Non-pigmented ciliary epithelial cell (primary cell): Measurements from ENCODE around the gene HAS3.
"Not testable (repeated sequence)": the region's sequence is repeated elsewhere in the genome, so short reads cannot be mapped to it uniquely, and the experiment has no call there.

Source experiments
- DNase-seq: peaks from one replicate; pipeline ENCODE4 v3.0.0-alpha.2; 2010; ENCODE audit warnings: low read depth

HAS3 gene

GRCh38 chr16:69105501-69106361 lies at the start of gene HAS3:
HAS3 (plus strand) TSS chr16:69105653; CDS start chr16:69109396, 3,743 bp downstream.
- DNase-seq: no peak

- no peak for DNase-seq
Observed at GRCh38 chr16:69055980-69056379, 49.5 kb upstream of the HAS3 start.

GRCh38 chr16:69056421-69056820 lies 49.0 kb upstream of the HAS3 start:
- DNase-seq: no peak

GRCh38 chr16:69057400-69058378 lies 47.8 kb upstream of the HAS3 start:
- no peak for DNase-seq

- DNase-seq: not testable (repeated sequence)
Observed at GRCh38 chr16:69063491-69063890, 42.0 kb upstream of the HAS3 start.

- no peak for DNase-seq
Observed at GRCh38 chr16:69064124-69064763, 41.2 kb upstream of the HAS3 start.

GRCh38 chr16:69064764-69065313 lies 40.6 kb upstream of the HAS3 start:
- DNase-seq: no peak

- no peak for DNase-seq
Observed at GRCh38 chr16:69069504-69069903, 35.9 kb upstream of the HAS3 start.

GRCh38 chr16:69071036-69071435 lies 34.4 kb upstream of the HAS3 start:
- DNase-seq: no peak

- no peak for DNase-seq
Observed at GRCh38 chr16:69072640-69072974, 32.8 kb upstream of the HAS3 start.

- peak; percentile 44 for DNase-seq
Observed at GRCh38 chr16:69073181-69073702, 32.2 kb upstream of the HAS3 start.

GRCh38 chr16:69077251-69077650 lies 28.2 kb upstream of the HAS3 start:
- DNase-seq: no peak

- no peak for DNase-seq
Observed at GRCh38 chr16:69078073-69078472, 27.4 kb upstream of the HAS3 start.

GRCh38 chr16:69079697-69080096 lies 25.8 kb upstream of the HAS3 start:
- DNase-seq: no peak

- DNase-seq: no peak
Observed at GRCh38 chr16:69083306-69083941, 22.0 kb upstream of the HAS3 start.

GRCh38 chr16:69084289-69084688 lies 21.2 kb upstream of the HAS3 start:
- DNase-seq: no peak

- DNase-seq: no peak
Observed at GRCh38 chr16:69085032-69085695, 20.3 kb upstream of the HAS3 start.

GRCh38 chr16:69087161-69087581 lies 18.3 kb upstream of the HAS3 start:
- no peak for DNase-seq

- DNase-seq: no peak
Observed at GRCh38 chr16:69088684-69089083, 16.8 kb upstream of the HAS3 start.

- no peak for DNase-seq
Observed at GRCh38 chr16:69089091-69089910, 16.2 kb upstream of the HAS3 start.
